COLO829 (cell line): ENCODE data around the gene KATNIP.

Experiments used
- DNase-seq: peaks from one replicate; pipeline ENCODE4 v3.0.0; 2012; ENCODE audit warnings: low spot score

Gene KATNIP

DNA sequence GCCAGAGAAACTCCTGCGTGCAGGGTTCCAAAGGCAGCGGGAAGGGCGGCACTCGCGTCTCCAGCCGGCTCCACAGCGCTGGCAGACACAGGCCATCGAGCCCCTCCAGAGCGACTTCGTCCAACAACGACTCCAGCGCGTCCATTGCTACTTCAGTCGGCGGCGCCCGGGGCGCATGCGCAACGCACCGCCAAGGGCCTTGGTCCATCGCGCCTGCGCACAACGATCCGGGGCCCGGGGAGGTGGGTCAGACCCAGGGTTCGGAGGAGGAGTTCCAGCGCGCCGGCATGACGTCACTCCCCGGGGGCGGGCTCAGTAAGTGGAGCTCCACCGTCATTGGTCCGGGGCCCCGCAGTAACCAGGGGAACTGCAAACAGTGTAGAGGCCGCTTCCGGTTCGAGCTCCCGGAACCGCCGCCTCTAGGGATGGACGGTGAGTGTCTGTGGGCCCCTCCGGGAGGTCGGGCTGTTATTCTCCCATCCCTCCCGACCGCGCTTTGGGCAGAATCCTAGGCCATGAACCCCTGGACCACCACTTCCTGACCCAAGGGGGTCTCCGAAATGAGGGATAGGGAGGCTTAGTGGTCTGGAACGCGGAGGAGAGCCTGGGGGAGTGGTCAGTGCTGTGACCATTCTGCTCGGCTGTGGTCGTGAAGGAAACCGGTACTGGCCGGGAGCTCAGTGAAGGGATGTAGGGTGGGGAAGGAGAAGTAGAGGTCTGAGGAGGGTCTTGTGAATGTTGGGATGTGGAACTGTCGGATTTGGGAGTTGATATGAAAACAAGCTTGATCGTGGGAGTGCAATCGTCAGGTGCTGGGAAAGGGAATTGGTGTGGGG is at the start of gene KATNIP, which contains the start of gene GTF3C1:
TSS of gene KATNIP (plus strand) at position 399 of the 836 bp plus-strand sequence. CDS start at position 426, 27 bp downstream.
TSS of gene GTF3C1 (minus strand) at position 168 of the 836 bp plus-strand sequence. CDS start at position 145, 23 bp downstream.
- DNase-seq, result peak; percentile 100

DNA sequence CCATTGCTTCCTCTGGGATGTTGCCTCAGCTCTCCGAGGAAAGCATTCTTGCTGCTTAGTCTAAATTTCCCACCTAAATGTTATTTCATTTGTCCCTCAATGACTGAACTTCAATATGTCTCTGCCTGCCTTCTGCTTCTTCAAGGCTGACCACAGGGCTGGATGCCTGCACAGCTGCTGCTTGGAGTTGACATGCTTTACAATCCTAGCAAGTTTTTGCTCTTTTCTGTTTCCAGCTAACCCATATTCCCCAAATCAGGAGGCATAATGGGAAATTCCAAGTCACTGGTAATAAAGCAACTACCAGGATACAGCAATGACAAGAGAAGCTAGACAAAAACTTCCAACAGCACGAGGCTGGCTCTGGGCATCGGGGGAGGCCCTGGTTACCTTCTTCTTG is 49.1 kb upstream of the KATNIP start:
- no peak for DNase-seq

DNA sequence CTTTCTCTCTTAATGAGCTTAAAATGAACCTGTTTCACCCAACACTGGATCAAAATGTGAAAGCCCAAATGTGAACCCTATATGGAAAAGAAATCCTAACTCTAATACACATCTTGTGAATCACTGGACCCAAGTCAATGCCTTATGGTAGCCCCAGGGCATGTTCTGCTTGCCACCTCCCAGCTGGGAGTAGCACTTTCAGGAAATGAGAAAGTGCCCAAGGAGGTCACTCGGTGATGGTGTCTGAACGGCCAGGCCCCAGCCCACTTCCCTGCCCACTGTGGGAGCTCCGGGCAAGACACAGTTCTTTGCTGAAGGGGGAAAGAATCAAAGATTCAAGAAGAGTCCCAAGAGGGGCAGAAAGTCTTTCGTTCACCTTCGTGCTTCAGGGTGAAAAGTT is 46.3 kb upstream of the KATNIP start:
- no peak for DNase-seq

DNA sequence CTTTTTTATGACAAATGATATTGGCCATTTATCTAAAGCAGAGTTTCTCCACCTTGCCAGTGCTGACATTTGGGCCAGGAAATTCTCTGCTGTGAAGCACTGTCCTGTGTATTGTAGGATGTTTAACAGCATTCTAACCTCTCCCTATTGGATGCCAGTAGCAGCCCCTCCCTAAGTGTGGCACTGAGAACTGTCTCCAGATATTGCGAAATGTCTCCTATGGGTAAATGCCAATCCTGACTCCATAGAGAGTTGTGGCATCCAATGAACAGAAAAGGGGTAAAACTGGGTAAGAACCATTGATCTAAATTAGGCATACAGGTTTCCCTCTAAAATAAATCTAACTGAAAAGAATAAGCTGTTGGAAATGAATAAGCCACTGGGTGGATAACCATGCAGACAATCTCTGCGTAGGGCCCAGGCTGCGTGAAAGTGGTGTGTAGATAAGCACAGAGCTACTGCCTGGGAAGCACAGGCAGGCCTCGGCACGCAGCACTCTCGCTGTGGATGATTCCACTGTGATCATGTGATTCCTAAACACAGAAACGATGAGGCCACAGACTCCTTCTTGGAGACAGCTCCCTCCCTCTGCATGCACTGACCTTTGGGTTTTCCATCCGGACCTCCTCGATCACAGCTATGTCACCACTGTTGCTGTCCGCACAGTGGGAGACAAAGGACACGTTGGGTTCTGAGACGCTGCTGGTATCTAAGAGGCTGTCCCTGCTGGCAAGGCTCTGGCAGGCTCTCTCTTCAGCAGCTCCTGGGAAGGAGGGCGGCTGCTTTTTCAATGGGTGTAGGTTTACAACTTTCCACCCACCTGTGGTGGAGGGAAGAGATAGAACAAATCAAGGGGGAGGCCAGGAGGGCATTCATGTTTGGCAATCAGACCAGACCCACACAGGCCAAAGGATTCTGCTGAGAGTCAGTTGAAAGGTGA is 44.4 kb upstream of the KATNIP start:
- DNase-seq, result no peak

DNA sequence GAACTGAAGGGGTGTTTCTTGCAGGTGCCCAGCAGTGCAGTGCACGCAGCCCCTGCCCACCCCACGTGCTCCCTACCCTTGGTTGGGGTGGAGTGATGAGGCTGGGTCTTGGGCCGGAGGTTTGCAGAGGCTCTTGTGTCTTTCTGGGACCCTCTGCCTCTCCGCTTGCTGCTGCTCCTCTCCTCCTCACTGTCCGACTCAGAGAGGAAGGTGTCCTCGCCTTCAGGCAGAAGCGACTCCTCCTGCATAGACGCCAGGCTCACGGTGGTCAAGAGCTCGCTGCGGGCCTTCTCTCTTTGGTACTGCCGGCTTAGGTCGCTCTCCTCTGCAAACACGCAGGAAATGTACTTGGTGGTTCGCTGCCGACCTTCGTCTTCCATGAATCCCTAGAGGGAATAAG is 43.2 kb upstream of the KATNIP start:
- no peak for DNase-seq

DNA sequence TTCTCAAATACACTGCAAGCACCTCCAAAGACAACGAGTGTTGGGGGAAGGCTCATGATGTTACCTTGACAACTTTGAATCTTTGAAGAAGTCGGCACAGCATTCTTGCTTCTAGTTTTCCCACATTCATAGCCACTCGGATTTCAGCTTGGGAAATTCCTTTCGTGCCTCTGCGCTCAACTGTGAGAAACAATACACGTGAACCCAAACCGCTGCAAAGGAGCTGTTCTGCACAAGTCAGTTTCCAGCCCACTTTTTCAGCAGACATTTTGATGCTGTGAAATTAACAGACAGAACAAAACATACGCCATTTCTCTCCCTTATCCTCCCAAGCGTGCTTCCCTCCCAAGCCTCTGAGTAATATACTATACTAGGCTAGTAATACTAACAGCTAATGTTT is 41.5 kb upstream of the KATNIP start:
- DNase-seq, result no peak

DNA sequence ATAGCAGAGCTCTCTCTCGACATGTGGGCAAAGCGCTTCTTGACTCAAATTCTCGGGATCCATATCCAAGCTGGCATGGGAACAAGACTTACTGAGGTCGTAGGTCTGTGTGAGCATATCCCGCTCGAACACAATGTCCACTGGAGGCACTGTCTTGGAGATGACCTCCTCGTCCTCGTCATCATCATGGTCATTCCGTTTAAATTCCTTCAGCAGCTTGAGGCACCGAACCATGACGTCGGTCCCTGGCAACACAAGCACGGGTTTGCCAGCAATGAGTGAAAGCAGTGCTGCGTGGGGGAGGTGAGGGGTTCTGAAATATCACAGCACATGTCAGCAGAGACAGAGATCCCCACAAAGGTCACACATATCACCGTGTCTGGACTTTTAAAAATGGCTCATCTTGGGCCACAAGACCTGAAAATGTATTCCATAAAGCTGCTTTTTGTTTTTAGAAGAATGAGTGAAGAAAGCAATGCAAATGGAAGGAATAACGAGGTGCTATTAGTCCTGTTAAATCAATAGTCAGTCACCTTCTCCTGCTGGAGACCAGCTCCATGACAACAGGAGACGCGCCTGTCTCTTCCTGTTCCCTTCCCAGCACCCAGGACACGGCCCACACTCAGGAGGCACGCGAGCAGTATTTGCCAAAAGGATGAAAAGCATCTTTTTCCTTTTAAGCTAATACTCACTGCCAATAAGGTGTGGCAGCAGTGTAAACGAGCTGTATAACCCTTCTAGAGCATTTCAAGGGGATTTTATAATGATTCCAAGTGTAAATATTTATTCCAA is 38.1 kb upstream of the KATNIP start:
- no peak for DNase-seq

DNA sequence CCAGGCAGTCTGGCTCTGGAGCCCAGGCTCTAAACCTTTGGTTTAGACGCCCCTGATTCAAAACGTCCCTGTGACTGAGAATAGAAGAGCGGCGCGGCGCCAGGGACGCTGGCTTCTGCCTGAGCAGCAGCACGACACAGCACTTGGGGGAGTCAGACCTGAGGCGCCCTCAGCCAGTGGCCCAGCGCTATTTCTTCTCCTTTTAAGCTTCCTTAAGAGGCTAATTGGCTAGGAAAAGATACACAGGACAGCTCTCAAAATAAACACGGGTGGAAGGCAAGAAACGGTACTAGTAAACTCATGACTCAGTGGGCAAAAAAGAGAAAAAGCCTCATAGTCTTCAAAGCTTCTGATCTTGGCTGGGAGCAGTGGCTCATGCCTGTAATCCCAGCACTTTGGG is 35.1 kb upstream of the KATNIP start:
- no peak for DNase-seq

DNA sequence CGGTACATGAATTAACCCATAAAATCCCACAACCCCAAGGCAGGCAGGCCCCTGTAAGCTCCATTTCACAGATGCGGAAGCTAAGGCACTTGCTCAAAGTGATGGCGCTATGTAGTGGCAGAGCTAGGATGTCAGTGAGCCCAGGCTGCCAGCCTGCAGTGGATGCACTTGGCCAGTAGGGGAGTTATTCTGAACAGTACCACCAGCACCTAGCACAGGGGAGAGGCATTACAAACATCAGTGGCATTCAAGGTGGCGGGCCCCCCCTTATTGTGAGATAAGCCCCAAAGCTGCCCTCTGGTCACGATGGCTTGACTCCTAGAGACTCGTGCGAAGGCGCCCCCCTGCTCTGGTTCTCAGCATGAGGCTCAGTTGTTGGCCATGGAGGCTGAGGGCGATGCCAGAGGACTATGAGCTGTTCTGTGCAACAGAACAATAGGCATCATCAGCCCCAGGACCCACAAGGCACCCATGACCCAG is 34.0 kb upstream of the KATNIP start:
- DNase-seq, result peak; percentile 33

DNA sequence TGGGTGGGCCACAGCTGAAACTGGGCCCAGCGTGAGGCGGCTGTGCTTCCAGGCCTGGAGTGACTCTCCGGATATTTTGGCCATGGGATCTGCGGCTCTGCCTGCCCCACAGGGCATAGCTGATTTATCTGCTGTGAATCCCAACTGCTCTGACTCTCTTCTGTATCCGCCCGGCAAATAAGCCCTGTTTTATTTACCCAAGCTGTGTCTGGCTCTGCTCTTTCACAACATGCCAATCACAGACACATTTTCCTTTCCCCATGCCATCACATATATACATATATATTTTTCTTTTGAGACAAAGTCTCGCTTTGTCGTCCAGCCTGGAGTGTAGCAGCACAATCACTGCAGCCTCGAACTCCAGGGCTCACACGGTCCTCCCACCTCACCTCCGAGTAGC is 33.6 kb upstream of the KATNIP start:
- DNase-seq, result no peak

DNA sequence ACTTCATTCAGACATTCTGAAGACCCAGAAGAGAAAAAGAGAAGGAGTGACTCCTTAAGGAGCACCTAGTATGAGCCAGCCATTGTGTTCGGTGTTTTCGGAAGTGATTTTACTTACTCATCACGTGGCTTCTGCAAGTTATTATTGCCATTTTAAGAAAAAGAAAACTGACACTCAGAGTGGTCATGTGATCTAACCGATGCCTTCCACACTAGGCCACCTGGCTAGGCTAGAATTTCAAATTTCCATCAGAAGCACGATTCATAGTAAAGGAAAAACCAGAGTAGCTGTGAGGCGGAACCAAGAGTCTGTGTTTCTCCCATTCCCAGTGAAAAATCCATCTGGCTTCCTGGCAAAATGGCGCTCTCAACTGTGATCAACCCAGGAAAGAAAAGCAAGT is 32.3 kb upstream of the KATNIP start:
- no peak for DNase-seq

DNA sequence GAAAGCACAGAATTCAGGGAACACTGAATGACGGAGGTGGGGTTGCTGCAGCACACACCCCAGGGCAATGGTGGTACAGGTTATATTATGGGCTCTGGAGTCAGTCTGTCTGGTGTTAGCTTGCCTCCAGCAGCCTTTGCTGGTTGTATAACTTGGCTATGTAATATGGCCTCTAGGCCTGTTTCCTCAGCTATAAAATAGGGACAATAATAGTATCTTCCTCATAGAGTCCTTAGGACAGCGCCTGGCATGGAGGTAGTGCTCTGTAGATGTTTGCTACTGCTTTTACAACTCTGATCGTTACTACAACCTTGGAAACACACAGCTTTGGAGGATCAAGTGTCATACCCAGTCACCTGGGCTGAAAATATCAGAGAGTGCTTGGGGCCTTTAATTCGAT is 31.7 kb upstream of the KATNIP start:
- DNase-seq, result no peak

DNA sequence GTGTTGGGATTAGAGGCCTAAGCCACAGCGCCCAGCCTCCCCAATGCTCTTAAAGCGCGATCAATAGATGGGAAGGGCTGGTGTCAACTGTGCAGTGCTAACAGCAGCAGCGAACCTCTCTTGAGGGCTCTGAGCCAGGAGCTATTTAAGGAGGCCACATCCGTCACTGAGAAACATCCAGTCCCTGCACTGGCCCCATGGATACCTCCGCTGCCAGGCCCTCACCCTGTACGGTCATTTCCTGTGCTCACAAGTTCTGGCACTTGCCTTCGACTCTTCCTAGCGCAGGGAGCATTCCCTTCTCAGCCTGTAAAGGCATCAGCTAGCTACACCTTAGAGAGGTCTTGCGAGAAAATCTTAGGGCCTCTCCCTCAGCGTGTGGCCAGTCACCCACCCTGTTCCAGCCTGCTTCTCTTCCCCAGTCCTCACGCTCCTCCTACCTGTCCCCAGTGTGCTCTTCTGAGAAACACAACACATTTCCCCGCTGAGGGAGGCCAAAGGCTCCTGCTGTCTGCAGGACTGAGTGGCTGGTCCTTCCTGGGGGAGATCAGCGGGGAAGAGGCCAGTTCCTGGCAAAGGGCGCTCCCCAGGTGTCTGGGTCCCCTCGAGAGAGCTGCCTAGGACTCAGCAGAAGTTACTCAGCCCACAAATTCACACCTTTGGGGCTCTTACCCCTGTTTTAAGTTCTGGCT is 28.8 kb upstream of the KATNIP start:
- no peak for DNase-seq

DNA sequence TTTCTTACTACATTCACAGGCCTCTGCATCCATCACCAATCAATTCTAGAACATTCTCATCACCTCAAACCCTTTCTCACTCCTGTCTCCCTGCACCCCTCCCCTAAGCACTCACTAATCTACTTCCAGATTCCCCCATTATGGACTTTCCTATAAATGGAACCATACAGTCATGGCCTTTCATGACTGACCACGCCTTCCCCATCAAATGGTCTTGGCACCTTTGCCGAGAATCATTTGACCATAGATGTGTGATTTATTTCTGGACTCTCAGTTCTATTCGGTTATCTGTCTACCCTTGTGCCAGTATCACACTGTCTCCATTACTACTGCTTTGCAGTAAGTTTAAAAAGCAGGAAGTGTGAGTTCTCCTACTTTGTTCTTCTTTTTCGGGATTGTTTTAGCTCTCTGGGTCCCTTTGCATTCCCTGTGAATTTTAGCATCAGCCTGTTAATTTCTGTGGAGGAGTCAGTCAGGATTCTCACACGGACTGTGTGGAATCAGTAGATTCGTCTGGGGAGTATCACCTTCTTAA is 27.7 kb upstream of the KATNIP start:
- no peak for DNase-seq

DNA sequence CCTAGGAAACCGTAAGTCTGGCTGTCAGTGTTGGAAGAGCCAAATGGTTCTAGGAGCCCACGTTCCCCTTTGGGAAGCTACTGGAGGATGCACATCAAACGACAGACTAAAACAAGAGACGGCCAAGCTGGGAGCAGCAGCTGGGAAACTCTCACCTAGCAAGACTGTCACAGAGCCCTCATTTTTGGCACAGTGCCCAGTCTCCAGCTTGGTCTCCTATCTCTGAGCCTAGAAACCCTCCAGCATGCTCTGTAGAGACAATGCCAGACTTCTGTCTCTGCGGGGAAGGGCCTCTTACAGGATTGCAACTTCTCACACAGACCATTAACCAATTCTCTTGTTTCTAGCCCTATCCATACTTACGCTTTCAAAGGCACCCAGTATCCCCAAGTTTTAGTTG is 23.8 kb upstream of the KATNIP start:
- DNase-seq, result no peak

DNA sequence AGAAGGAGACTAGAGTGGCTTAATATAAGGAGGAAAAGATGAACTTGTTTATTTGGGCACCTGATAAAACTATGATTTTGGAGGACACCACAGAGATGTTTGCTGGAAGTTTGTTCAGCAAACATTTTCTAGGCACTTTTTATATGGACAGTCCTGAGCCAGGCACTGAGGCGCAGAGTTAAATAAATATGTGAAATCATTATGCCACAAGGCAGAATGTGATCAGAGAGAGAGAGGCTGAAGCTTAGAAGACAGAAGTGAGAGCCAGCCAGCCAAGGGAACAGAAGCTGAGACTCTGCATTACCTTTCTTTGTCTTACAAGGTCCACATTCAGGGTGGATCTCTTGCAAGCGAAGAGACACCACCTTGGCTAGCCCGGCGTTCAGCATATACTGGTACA is 21.6 kb upstream of the KATNIP start:
- DNase-seq, result no peak

DNA sequence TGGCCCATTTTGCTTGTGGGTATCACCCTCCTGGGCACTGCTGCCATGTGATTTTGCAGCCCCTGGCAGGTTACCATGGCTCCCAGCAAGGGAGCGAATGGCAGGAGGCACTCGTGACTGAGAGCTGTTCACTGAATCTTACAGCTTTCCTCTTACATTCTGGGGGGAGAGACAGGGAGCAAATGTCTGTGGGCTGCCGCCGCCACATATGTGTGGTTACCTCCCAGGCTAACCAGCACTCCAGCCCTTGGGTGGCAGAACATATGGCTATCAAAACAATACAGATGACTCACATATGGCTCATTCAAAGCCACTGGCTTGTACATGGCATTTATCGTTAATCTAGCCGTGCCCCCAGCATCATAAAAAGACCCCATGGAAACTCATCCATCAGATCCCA is 20.0 kb upstream of the KATNIP start:
- DNase-seq, result no peak

DNA sequence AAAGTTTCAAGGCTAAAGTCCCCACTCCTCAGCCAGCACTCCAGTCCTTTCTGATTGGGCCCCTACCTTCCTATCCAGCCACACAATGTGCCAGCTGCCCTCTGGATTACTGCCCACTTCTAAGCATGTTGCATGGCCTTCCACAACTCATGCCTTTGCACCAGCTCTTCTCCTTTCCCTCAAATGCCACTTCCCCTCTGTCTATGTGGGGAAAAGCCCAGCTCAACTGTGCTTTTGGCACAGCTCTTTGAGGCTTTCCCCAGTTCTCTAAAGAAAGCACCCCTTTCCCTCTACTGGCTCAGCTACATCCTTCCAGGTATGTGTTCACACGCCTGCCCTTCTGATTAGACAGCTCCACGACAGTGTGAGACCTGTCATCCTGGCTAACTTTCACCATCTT is 18.8 kb upstream of the KATNIP start:
- DNase-seq, result no peak

DNA sequence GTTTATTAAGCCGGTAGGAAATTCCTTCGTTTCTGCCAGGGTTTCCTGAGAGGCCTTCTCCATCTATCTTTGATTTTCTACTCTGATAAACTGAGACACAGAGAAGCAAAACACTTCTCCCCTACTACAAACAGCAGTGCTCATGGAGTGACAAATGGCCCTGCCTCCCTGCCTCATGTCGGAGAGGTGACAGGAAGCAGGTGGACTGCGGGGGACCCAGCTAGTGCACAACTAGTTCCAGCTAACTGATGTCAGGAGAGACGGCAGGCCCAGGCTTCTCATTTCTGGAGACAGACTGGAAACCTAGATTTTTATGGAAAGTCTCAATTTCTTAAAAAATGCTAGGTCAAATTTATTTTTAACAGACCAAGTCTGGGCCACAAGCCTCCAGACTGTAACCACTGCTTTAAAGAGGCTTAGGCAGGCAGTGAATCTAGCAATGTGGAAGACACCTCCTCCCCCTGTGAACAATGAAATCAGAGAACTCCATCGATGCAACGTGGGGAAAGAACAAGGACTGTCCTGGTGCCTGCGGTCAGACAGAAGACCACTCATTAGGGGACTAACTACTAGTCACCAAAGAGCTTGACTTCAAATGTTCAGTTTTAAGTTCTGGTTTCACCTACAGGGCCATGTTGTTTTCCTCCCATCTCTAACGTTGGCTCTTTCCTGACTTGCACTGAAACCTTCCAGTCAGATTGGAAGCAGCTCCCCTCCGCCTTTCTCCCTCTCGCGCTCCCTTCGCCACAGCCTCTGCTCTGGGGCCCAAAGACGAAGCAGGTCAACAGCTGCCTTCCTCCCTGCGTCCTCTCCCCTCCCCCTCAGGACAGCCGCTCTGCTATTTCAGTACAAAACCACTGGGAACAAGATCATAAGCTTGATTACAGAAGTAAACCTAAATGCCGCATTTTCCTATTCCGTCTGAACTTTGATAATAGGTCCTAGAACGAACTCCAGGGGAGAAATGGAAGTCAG is 17.8 kb upstream of the KATNIP start:
- DNase-seq, result no peak

DNA sequence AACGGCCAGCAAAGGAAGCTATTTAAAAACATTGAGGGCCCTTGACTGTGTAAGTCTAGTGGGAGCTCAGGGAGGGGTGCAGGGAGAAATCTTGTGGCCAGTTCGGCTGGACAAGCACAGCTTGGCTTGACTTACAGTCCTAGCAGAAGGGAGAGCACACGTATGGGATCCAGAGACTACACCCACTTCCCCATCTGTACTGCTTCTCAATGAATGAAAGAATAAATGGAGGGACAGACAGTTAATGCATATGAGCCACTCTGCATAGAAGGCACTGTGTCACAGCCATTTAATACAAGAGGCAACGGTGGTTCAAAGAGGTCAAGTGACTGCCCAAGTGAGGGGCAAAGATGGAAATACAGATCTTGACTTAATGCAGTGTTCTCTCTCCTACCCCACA is 15.7 kb upstream of the KATNIP start:
- DNase-seq, result no peak
